Psoas muscle (tissue), 8 donors: ENCODE measurements around the gene CCDC91. TPM values are rescaled to one million over a fixed set of nuclear protein-coding genes. Genes with fewer than 3 reads are reported as not detected.

Experiments used
- ATAC-seq, 4 donors: fragments of 200-7000 bp; cut with Tn5 transposase; one replicate each; pipeline ENCODE4 v1.9.1; 2020; ENCODE audit warnings: moderate library complexity in 3 of 4, mild to moderate bottlenecking in 2 of 4
- DNase-seq, 2 donors: peaks; one replicate each; pipeline ENCODE4 v3.0.0-alpha.2; 2020
- H3K27ac ChIP-seq: fragments of 200-600 bp; one replicate; pipeline ENCODE4 v1.8.0; 2022
- H3K27me3 ChIP-seq, 3 donors: fragments of 200-600 bp in 1 of 3; one replicate each; pipeline versions ENCODE4 v1.6.1 to v1.8.0; 2013 to 2022; ENCODE audit warnings: low read length in 2 of 3, mild to moderate bottlenecking in 2 of 3, moderate library complexity in 1 of 3; ENCODE audit not compliant: insufficient read depth in 3 of 3
- H3K36me3 ChIP-seq, 2 donors: fragments of 200-600 bp in 1 of 2; one replicate each; pipeline versions ENCODE4 v1.6.1 to v1.8.0; 2013 to 2022; ENCODE audit warnings: low read depth in 1 of 2, mild to moderate bottlenecking in 1 of 2, moderate library complexity in 1 of 2; ENCODE audit not compliant: insufficient read depth in 1 of 2
- H3K4me1 ChIP-seq: fragments of 200-600 bp; one replicate; pipeline ENCODE4 v1.8.0; 2022
- H3K4me3 ChIP-seq: fragments of 200-600 bp; one replicate; pipeline ENCODE4 v1.8.0; 2022; ENCODE audit warnings: mild to moderate bottlenecking
- H3K9me3 ChIP-seq: fragments of 200-600 bp; one replicate; pipeline ENCODE4 v1.8.0; 2022
- WGBS, 3 donors: extraction: QIAGEN DNeasy Blood & Tissue Kit; methylation state at CpG; one replicate each; pipeline versions ENCODE4 v1.1.6 to v1.1.7; 2013; 5-methylcytosine and 5-hydroxymethylcytosine counted together
- intact Hi-C, 2 donors: fragments of 100-400 bp; cut with DNase I; formaldehyde crosslinking; loops; one replicate each; pipeline versions ENCODE4 v1.11.0 to v1.14.2; 2022
- polyA plus RNA-seq, 3 donors: library from polyadenylated mRNA; stranded (reverse); fragments of 200-250 nt; gene quantifications; one replicate each; pipeline ENCODE4 v1.2.3, GENCODE V29; 2013
- total RNA-seq, 4 donors: library from RNA; stranded (reverse); fragmentation: NEBNext Ultra II Directional in 2 of 4; extraction: Animal tissue kit (Norgen Biotek cat#: 25700) in 2 of 4; gene quantifications; one replicate each; pipeline versions ENCODE4 v1.2.1 to v1.2.4, GENCODE V29; 2021 to 2023
- TF ChIP-seq, protein P1 (sequence below): fragments of 200-600 bp; IDR thresholded peaks from one replicate; pipeline ENCODE4 v1.8.0; 2022; ENCODE audit warnings: antibody characterized with exemption
- donor health status: healthy with polysubstance abuse.
- donor health status: DM: no; HTN: no; CAD: no; lungs with moderate emphysema.
- donor health status: Bipolar disorder and iron deficiency.
- donor health status: healthy.
- donor health status: DM: yes; HTN: yes; CAD: no.
- donor health status: DM: no; HTN: no; CAD: no.
- donor health status: DM: no; HTN: no; CAD: no.
- donor health status: DM: yes; HTN: yes; CAD: no.

Gene CCDC91
- total and polyA plus RNA-seq, 7 donors: 18.4 to 47.2 (median 36.2) TPM

DNA sequence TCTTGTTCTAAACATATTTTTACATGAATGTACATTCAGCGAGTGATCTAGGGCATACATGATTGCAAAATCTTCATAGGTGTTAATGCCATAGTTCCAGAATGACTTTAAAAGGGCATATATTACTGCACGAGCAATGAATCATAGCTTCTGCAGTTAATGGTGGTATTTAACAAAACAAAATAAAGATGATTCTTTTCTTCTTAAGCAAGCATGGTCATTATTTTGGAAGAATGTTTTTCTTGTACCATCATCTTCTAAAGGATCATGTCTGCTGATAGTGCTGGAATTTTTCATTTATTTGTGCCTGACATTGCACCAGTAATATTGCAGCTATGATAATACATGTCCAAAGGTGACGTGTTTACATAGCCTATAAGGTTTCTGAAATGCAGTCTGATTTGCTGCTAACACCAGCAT, 388.6 kb downstream of the CCDC91 start:
- no peak for DNase-seq
- ATAC-seq: no peak
- no peak overlapping the region for H3K27ac ChIP-seq
- TF ChIP-seq, protein P1, sequence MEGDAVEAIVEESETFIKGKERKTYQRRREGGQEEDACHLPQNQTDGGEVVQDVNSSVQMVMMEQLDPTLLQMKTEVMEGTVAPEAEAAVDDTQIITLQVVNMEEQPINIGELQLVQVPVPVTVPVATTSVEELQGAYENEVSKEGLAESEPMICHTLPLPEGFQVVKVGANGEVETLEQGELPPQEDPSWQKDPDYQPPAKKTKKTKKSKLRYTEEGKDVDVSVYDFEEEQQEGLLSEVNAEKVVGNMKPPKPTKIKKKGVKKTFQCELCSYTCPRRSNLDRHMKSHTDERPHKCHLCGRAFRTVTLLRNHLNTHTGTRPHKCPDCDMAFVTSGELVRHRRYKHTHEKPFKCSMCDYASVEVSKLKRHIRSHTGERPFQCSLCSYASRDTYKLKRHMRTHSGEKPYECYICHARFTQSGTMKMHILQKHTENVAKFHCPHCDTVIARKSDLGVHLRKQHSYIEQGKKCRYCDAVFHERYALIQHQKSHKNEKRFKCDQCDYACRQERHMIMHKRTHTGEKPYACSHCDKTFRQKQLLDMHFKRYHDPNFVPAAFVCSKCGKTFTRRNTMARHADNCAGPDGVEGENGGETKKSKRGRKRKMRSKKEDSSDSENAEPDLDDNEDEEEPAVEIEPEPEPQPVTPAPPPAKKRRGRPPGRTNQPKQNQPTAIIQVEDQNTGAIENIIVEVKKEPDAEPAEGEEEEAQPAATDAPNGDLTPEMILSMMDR: no peak
- H3K36me3 ChIP-seq: no peaks in the 10 kb centered on the region
- no peaks in the 10 kb centered on the region for H3K9me3 ChIP-seq
- no peak overlapping the region for H3K4me3 ChIP-seq
- 82 to 88% (median 84%) methylated on average over 3 of the region's 3 CpGs for WGBS, 3 donors
- H3K27me3 ChIP-seq: no peaks in the 10 kb centered on the region
- H3K4me1 ChIP-seq: no peaks in the 10 kb centered on the region
- intact Hi-C loops: no loop called here

DNA sequence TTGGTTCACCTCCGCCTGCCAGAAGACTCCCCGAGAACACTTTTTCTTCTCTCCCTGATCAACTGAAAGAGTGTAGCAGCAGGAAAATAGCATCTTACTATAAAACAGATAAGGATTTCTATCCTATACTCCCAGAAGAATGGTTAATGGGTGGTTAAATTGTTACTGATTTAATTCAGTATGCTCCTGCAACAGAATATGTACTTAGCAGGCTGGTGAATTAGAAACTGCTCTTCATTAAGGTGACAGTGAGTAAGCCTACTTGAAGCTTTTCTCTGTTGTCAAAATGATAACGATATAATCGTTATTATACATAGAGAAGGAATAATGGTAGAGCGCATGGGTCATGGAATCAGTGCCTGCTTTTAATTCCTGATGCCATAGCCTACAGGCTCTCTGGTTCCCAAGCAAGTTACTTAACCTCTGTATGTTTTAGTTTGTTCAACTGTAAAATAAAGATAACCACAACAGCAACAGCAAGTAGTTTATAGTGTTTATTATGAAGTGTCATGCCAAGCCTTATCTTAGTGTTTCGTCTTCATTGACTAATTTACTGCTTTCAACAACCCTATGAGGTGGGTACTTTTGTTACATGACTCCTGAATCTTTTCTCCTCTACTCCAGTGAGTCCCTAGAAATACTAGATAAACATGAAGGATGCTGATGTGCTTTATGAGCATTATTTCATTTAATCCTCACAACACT, 392.6 kb downstream of the CCDC91 start:
- H3K27ac ChIP-seq: no peak overlapping the region
- no peak for ATAC-seq
- H3K36me3 ChIP-seq: no peaks in the 10 kb centered on the region
- no peak for DNase-seq
- no peaks in the 10 kb centered on the region for H3K27me3 ChIP-seq
- intact Hi-C loops: no loop called here
- H3K9me3 ChIP-seq: no peaks in the 10 kb centered on the region
- H3K4me3 ChIP-seq: no peak overlapping the region
- TF ChIP-seq, protein P1: no peak
- 88 to 93% (median 89%) methylated on average over 6 of the region's 6 CpGs for WGBS, 3 donors
- H3K4me1 ChIP-seq: no peaks in the 10 kb centered on the region

DNA sequence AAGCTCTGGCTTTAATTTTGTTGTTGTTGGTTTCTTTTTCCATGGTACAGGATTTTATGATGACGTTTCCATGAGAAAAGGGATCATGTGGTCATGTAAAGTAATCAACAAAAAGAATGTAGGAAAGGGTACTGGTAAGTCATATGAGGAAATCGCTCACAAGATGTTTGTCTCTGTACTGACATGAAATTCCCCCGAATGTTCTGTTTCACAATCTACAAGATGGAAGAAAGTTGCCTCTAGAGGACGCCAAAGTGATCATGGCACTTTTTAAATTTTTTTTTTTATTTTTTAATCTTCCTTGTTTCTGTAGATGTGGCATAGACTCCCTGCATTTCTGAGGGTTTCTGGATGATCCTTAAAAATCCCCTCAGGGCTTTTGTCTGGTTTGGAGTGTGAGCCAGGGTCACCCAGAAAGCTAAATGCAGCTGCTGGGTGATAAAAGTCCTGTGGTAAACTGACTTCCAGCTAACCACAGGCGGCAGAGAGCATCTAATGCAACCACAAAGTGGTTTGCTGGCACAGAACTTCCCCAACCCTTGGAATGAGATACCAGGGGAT, 393.5 kb downstream of the CCDC91 start:
- no peak for ATAC-seq
- H3K4me3 ChIP-seq: no peak overlapping the region
- no peak for DNase-seq
- TF ChIP-seq, protein P1: no peak
- 74 to 79% (median 75%) methylated on average over 5 of the region's 5 CpGs for WGBS, 3 donors
- no peaks in the 10 kb centered on the region for H3K36me3 ChIP-seq
- no peaks in the 10 kb centered on the region for H3K27me3 ChIP-seq
- no peaks in the 10 kb centered on the region for H3K9me3 ChIP-seq
- intact Hi-C loops: no loop called here
- no peak overlapping the region for H3K27ac ChIP-seq
- H3K4me1 ChIP-seq: no peaks in the 10 kb centered on the region

DNA sequence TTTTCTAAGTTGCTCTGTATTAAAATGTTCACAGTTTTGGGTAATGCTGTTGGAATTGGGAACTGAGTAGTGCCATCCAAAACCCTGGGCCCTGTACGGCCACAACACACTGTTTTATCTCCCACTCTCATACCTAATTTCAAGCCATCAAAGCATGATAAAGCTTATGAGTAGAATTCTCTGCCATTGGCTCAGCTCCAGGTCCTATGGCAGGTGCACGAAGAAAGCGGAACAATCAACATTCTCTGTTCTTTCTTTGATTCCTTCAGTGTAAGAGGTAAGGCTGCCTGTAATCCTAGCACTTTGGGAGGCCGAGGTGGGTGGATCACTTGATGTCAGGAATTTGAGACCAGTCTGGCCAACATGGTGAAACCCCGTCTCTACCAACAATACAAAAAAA, 394.9 kb downstream of the CCDC91 start:
- Histone ChIP-seq H3K9me3 (no peaks in the 10 kb centered on the region), H3K27ac (no peak overlapping the region), H3K36me3 (no peaks in the 10 kb centered on the region), H3K4me1 (no peaks in the 10 kb centered on the region), H3K4me3 (no peak overlapping the region), H3K27me3 (no peaks in the 10 kb centered on the region)
- TF ChIP-seq, protein P1: no peak
- DNase-seq (no peak), ATAC-seq (no peak)
- intact Hi-C loops: no loop called here
- 59 to 78% (median 65%) methylated on average over 5 of the region's 5 CpGs for WGBS, 3 donors
